DMS114 treated with DMSO at 0.1 percent for 48 hours (cell line): Measurements from ENCODE around the gene GRWD1.

ENCODE experiments used
- DNase-seq: peaks from one replicate; lab custom pipeline; 2025; ENCODE audit not compliant: unreplicated experiment; lab: John Stamatoyannopoulos, UW

Gene GRWD1

GRCh38 chr19:48455908-48456562 is 10.3 kb downstream of the GRWD1 start:
- DNase-seq = no peak

- DNase-seq = no peak
Observed at GRCh38 chr19:48456864-48457263, 11.1 kb downstream of the GRWD1 start.

GRCh38 chr19:48458016-48458415 is 12.2 kb downstream of the GRWD1 start:
- DNase-seq = no peak

GRCh38 chr19:48461651-48461981 is 15.8 kb downstream of the GRWD1 start:
- no peak for DNase-seq

- no peak for DNase-seq
Observed at GRCh38 chr19:48461982-48462655, 16.3 kb downstream of the GRWD1 start.

GRCh38 chr19:48465215-48465614 is 19.4 kb downstream of the GRWD1 start:
- no peak for DNase-seq

- no peak for DNase-seq
Observed at GRCh38 chr19:48466561-48467325, 21.0 kb downstream of the GRWD1 start.

GRCh38 chr19:48468772-48469288 is 23.0 kb downstream of the GRWD1 start:
- DNase-seq = peak; percentile 96

GRCh38 chr19:48469289-48469881 is 23.6 kb downstream of the GRWD1 start, which contains the start of gene CYTH2:
TSS of gene CYTH2 (plus strand) at chr19:48469369. CDS start at chr19:48469508, 139 bp downstream.
- peak; percentile 19 for DNase-seq

- no peak for DNase-seq
Observed at GRCh38 chr19:48469934-48470680, 24.3 kb downstream of the GRWD1 start.

GRCh38 chr19:48470856-48471255 is 25.1 kb downstream of the GRWD1 start:
- DNase-seq = no peak

- no peak for DNase-seq
Observed at GRCh38 chr19:48471836-48472235, 26.1 kb downstream of the GRWD1 start.

GRCh38 chr19:48473161-48473966 is 27.6 kb downstream of the GRWD1 start:
- DNase-seq = no peak

- DNase-seq = no peak
Observed at GRCh38 chr19:48474084-48474592, 28.4 kb downstream of the GRWD1 start.

GRCh38 chr19:48475369-48476068 is 29.7 kb downstream of the GRWD1 start:
- DNase-seq = no peak

GRCh38 chr19:48476176-48476575 is 30.4 kb downstream of the GRWD1 start:
- no peak for DNase-seq

GRCh38 chr19:48477067-48477685 is 31.4 kb downstream of the GRWD1 start:
- DNase-seq = no peak

- DNase-seq = no peak
Observed at GRCh38 chr19:48477698-48478338, 32.0 kb downstream of the GRWD1 start.
